Astrocyte (in vitro differentiated cells and primary cell): Measurements from ENCODE around the gene LRP11. TPM values are rescaled to one million over a fixed set of nuclear protein-coding genes. Genes with fewer than 3 reads are reported as not detected.

Experiments
- DNase-seq: peaks from one replicate; pipeline ENCODE4 v3.0.0-alpha.2; 2010; ENCODE audit warnings: low read depth
- FAIRE-seq: peaks from 2 replicates; lab custom pipeline; 2011; peaks lifted over from hg19 to GRCh38; lab: Jason Lieb, UNC
- H2AFZ ChIP-seq: 2 replicates; pipeline ENCODE4 v1.6.0; 2012; ENCODE audit warnings: low read depth, low read length, inconsistent platforms
- H3K27ac ChIP-seq: 2 replicates; pipeline ENCODE4 v1.5.1; 2011; ENCODE audit warnings: low read depth, low read length, inconsistent platforms
- H3K27me3 ChIP-seq: 2 replicates; pipeline ENCODE4 v1.6.0; 2011; ENCODE audit warnings: low read length, inconsistent platforms; ENCODE audit not compliant: insufficient read depth
- H3K36me3 ChIP-seq: 2 replicates; pipeline ENCODE4 v1.5.1; 2011; ENCODE audit warnings: low read length, inconsistent platforms; ENCODE audit not compliant: insufficient read depth
- H3K4me1 ChIP-seq: 2 replicates; pipeline ENCODE4 v1.5.1; 2011; ENCODE audit warnings: low read length, inconsistent platforms; ENCODE audit not compliant: insufficient read depth
- H3K4me2 ChIP-seq: 2 replicates; pipeline ENCODE4 v1.6.0; 2012; ENCODE audit warnings: low read length, inconsistent platforms
- H3K4me3 ChIP-seq: 2 replicates; pipeline ENCODE4 v1.5.1; 2011; ENCODE audit warnings: low read depth, mild to moderate bottlenecking, low read length, inconsistent platforms; ENCODE audit not compliant: insufficient read depth
- H3K79me2 ChIP-seq: 2 replicates; pipeline ENCODE4 v1.6.0; 2012; ENCODE audit warnings: mild to moderate bottlenecking, low read length, inconsistent platforms; ENCODE audit not compliant: insufficient read depth
- H3K9ac ChIP-seq: 2 replicates; pipeline ENCODE4 v1.6.0; 2012; ENCODE audit warnings: mild to moderate bottlenecking, low read length, inconsistent platforms
- H3K9me3 ChIP-seq: 2 replicates; pipeline ENCODE4 v1.5.1; 2012; ENCODE audit warnings: low read depth, mild to moderate bottlenecking, low read length, inconsistent platforms; ENCODE audit not compliant: insufficient read depth
- H4K20me1 ChIP-seq: 2 replicates; pipeline ENCODE4 v1.6.0; 2012; ENCODE audit warnings: low read length, inconsistent platforms; ENCODE audit not compliant: insufficient read depth
- H3K27ac Mint-ChIP-seq: one replicate; pipeline ENCODE4 v1.8.0; 2021; ENCODE audit warnings: mild to moderate bottlenecking, mixed read lengths; ENCODE audit not compliant: unreplicated experiment
- H3K27me3 Mint-ChIP-seq: one replicate; pipeline ENCODE4 v1.8.0; 2021; ENCODE audit warnings: low read depth, mixed read lengths; ENCODE audit not compliant: unreplicated experiment
- H3K36me3 Mint-ChIP-seq: one replicate; pipeline ENCODE4 v1.8.0; 2021; ENCODE audit warnings: low read depth, mixed read lengths; ENCODE audit not compliant: unreplicated experiment
- H3K4me1 Mint-ChIP-seq: one replicate; pipeline ENCODE4 v1.8.0; 2021; ENCODE audit warnings: low read depth, mixed read lengths; ENCODE audit not compliant: unreplicated experiment
- H3K4me3 Mint-ChIP-seq: one replicate; pipeline ENCODE4 v1.8.0; 2021; ENCODE audit warnings: mild to moderate bottlenecking, moderate library complexity, mixed read lengths; ENCODE audit not compliant: unreplicated experiment
- H3K9me3 Mint-ChIP-seq: one replicate; pipeline ENCODE4 v1.8.0; 2021; ENCODE audit warnings: mild to moderate bottlenecking, mixed read lengths; ENCODE audit not compliant: unreplicated experiment
- CTCF ChIP-seq: IDR thresholded peaks from 2 replicates; pipeline ENCODE4 v1.5.1; 2011; ENCODE audit warnings: low read depth, mild to moderate bottlenecking, inconsistent platforms, low read length, moderate library complexity; ENCODE audit not compliant: insufficient read depth
- EZH2 ChIP-seq: IDR thresholded peaks from 2 replicates; pipeline ENCODE4 v1.6.1; 2012; ENCODE audit warnings: mild to moderate bottlenecking, low read length, inconsistent platforms; ENCODE audit not compliant: insufficient read depth
- total RNA-seq: library from RNA; stranded (reverse); gene quantifications from 2 replicates; pipeline ENCODE4 v1.2.1, GENCODE V29; 2021

LRP11 gene
- total RNA-seq, 1 donor from 2014 or later: 24.2 TPM

DNA sequence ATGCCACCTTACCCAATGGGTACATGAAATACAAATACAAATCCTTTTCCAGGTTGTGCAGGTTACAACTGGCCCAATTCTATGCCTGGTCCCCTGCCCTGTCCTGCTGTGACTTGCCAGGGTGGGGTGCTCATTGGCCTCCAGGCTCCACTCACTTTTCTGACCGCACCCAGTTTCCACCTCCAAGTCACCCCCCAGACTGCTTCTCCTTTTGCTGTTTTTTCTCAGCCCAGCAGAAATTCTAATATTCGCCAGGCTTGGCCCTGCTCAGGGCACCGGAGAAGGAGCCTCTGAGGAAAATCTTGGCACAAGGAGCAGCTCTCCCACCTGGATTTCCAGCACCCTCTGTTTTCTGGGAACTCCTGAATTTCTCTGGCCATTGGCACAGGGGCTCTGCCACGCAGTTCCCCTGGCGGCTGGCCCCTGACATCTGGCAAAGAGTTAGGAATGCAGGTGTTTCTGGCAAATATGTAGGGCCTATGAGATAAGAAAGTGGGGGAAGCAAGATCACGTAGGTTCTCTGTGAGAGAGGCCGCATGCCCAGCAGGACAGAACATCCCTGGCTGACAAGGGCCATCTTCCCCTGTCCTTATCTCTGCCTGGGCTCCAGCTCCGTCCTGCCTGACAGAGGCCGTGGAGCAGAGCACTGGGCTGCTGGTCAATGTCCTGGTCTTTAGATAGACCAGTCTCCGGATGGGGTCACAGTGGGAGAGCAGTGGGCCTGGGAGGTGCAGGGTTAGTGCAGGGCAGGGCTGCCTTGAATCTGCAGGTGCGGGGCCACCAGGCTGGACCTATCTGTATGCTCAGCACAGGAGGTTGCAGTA lies 36.7 kb upstream of the LRP11 start:
- H3K27me3 ChIP-seq: no peaks in the 10 kb centered on the region
- H4K20me1 ChIP-seq: no peaks in the 10 kb centered on the region
- Mint-ChIP-seq H3K9me3 (peaks cover 3% of the 10 kb centered on the region), H3K4me1 (peaks cover 7% of the 10 kb centered on the region), H3K27ac (no peak overlapping the region), H3K4me3 (no peak overlapping the region), H3K36me3 (no peaks in the 10 kb centered on the region), H3K27me3 (peaks cover 64% of the 10 kb centered on the region)
- no peak overlapping the region for H2AFZ ChIP-seq
- TF ChIP-seq EZH2 (no peak), CTCF (no peak)
- no peak overlapping the region for H3K27ac ChIP-seq
- H3K4me1 ChIP-seq: peaks cover 17% of the 10 kb centered on the region
- no peak overlapping the region for H3K4me3 ChIP-seq
- H3K4me2 ChIP-seq: no peak overlapping the region
- H3K36me3 ChIP-seq: no peaks in the 10 kb centered on the region
- no peaks in the 10 kb centered on the region for H3K79me2 ChIP-seq
- H3K9me3 ChIP-seq: no peaks in the 10 kb centered on the region
- no peak for FAIRE-seq
- no peak for DNase-seq
- no peak overlapping the region for H3K9ac ChIP-seq

GRCh38 chr6:149899926-149900619 lies 35.9 kb upstream of the LRP11 start:
- H3K9ac ChIP-seq: no peak overlapping the region
- H3K9me3 ChIP-seq: no peaks in the 10 kb centered on the region
- DNase-seq (no peak), FAIRE-seq (no peak)
- no peak overlapping the region for H2AFZ ChIP-seq
- no peak overlapping the region for H3K27ac ChIP-seq
- H3K4me2 ChIP-seq: no peak overlapping the region
- no peak overlapping the region for H3K27ac Mint-ChIP-seq
- no peaks in the 10 kb centered on the region for H3K36me3 Mint-ChIP-seq
- H3K4me1 ChIP-seq: peaks cover 25% of the 10 kb centered on the region
- no peaks in the 10 kb centered on the region for H4K20me1 ChIP-seq
- H3K36me3 ChIP-seq: no peaks in the 10 kb centered on the region
- no peaks in the 10 kb centered on the region for H3K79me2 ChIP-seq
- H3K27me3 Mint-ChIP-seq: peaks cover 60% of the 10 kb centered on the region
- H3K4me3 Mint-ChIP-seq: no peak overlapping the region
- peaks cover 3% of the 10 kb centered on the region for H3K9me3 Mint-ChIP-seq
- TF ChIP-seq EZH2: no peak
- TF ChIP-seq CTCF: no peak
- H3K27me3 ChIP-seq: no peaks in the 10 kb centered on the region
- peaks cover 9% of the 10 kb centered on the region for H3K4me1 Mint-ChIP-seq
- H3K4me3 ChIP-seq: no peak overlapping the region

GRCh38 chr6:149899486-149899885 lies 35.3 kb upstream of the LRP11 start:
- Histone ChIP-seq H3K4me3 (no peak overlapping the region), H2AFZ (no peak overlapping the region), H4K20me1 (no peaks in the 10 kb centered on the region), H3K4me1 (peaks cover 26% of the 10 kb centered on the region), H3K79me2 (no peaks in the 10 kb centered on the region), H3K27ac (no peak overlapping the region), H3K27me3 (no peaks in the 10 kb centered on the region), H3K36me3 (no peaks in the 10 kb centered on the region), H3K4me2 (no peak overlapping the region), H3K9ac (no peak overlapping the region), H3K9me3 (no peaks in the 10 kb centered on the region)
- Mint-ChIP-seq H3K9me3 (no peaks in the 10 kb centered on the region), H3K36me3 (no peaks in the 10 kb centered on the region), H3K27me3 (peaks cover 59% of the 10 kb centered on the region), H3K4me3 (no peak overlapping the region), H3K27ac (no peak overlapping the region), H3K4me1 (peaks cover 9% of the 10 kb centered on the region)
- FAIRE-seq (no peak), DNase-seq (no peak)
- no peak for TF ChIP-seq CTCF
- no peak for TF ChIP-seq EZH2
